Mesenchymal stem cell (in vitro differentiated cells and primary cell): ENCODE measurements around the gene RPS18.

Source experiments
- DNase-seq: peaks from one replicate; pipeline ENCODE4 v3.0.0-alpha.2; 2013
- H2AFZ ChIP-seq: one replicate; pipeline ENCODE4 v1.6.1; 2013; ENCODE audit warnings: low read depth, mild to moderate bottlenecking, control low read depth, inconsistent platforms, low read length, moderate library complexity
- H2AK5ac ChIP-seq: 2 replicates; pipeline ENCODE4 v1.6.1; 2013; ENCODE audit warnings: low read length, moderate library complexity, mild to moderate bottlenecking, inconsistent platforms; ENCODE audit not compliant: severe bottlenecking
- H2BK120ac ChIP-seq: one replicate; pipeline ENCODE4 v1.6.1; 2013; ENCODE audit warnings: low read depth, mild to moderate bottlenecking, inconsistent platforms, low read length, moderate library complexity
- H2BK12ac ChIP-seq, 2 experiments: one replicate each; pipeline ENCODE4 v1.6.1; 2013; ENCODE audit warnings: inconsistent platforms in 2 of 2, low read length in 2 of 2, mild to moderate bottlenecking in 2 of 2, moderate library complexity in 2 of 2, control low read depth in 1 of 2
- H2BK15ac ChIP-seq: one replicate; pipeline ENCODE4 v1.6.1; 2013; ENCODE audit warnings: mild to moderate bottlenecking, low read depth, inconsistent platforms; ENCODE audit not compliant: poor library complexity, severe bottlenecking
- H2BK5ac ChIP-seq: 2 replicates; pipeline ENCODE4 v1.6.1; 2013; ENCODE audit warnings: low read depth, mild to moderate bottlenecking, low read length, control low read depth, inconsistent platforms; ENCODE audit not compliant: poor library complexity, severe bottlenecking
- H3K14ac ChIP-seq, 2 experiments: one replicate each; pipeline ENCODE4 v1.6.1; 2013; ENCODE audit warnings: inconsistent platforms in 2 of 2, low read length in 2 of 2, control low read depth in 1 of 2, mild to moderate bottlenecking in 1 of 2, moderate library complexity in 1 of 2
- H3K18ac ChIP-seq, 2 experiments: one replicate each; pipeline ENCODE4 v1.6.1; 2013; ENCODE audit warnings: inconsistent platforms in 2 of 2, low read length in 2 of 2, control low read depth in 1 of 2, low read depth in 1 of 2, mild to moderate bottlenecking in 1 of 2
- H3K23ac ChIP-seq, 2 experiments: one replicate each; pipeline ENCODE4 v1.6.1; 2013; ENCODE audit warnings: inconsistent platforms in 2 of 2, low read length in 2 of 2, mild to moderate bottlenecking in 2 of 2, moderate library complexity in 2 of 2, control low read depth in 1 of 2
- H3K27ac ChIP-seq: 2 replicates; pipeline ENCODE4 v1.5.1; 2013; ENCODE audit warnings: mild to moderate bottlenecking, moderate library complexity, low read length, control low read depth, inconsistent platforms; ENCODE audit not compliant: poor library complexity, severe bottlenecking
- H3K27me3 ChIP-seq, 2 experiments: 2 replicates each; pipeline versions ENCODE4 v1.6.1 to v1.7.0; 2013; ENCODE audit warnings: low read length in 2 of 2, mild to moderate bottlenecking in 2 of 2, moderate library complexity in 2 of 2, control low read depth in 1 of 2, inconsistent platforms in 1 of 2; ENCODE audit not compliant: control insufficient read depth in 1 of 2, insufficient read depth in 1 of 2
- H3K36me3 ChIP-seq, 2 experiments: 2 replicates each; pipeline versions ENCODE4 v1.6.1 to v1.7.0; 2013; ENCODE audit warnings: low read length in 2 of 2, control low read depth in 1 of 2, inconsistent platforms in 1 of 2, low read depth in 1 of 2, mild to moderate bottlenecking in 1 of 2; ENCODE audit not compliant: insufficient read depth in 2 of 2, control insufficient read depth in 1 of 2
- H3K4ac ChIP-seq, 2 experiments: one replicate each; pipeline ENCODE4 v1.6.1; 2013; ENCODE audit warnings: inconsistent platforms in 2 of 2, low read length in 2 of 2, mild to moderate bottlenecking in 2 of 2, moderate library complexity in 2 of 2, control low read depth in 1 of 2, low read depth in 1 of 2
- H3K4me1 ChIP-seq: 2 replicates; pipeline ENCODE4 v1.6.1; 2013; ENCODE audit warnings: low read depth, low read length, control low read depth; ENCODE audit not compliant: control insufficient read depth, insufficient read depth
- H3K4me2 ChIP-seq: 2 replicates; pipeline ENCODE4 v1.6.1; 2013; ENCODE audit warnings: low read length, mild to moderate bottlenecking, inconsistent platforms; ENCODE audit not compliant: poor library complexity, severe bottlenecking
- H3K4me3 ChIP-seq, 2 experiments: 2 replicates each; pipeline versions ENCODE4 v1.5.1 to v1.7.0; 2013; ENCODE audit warnings: low read length in 2 of 2, mild to moderate bottlenecking in 2 of 2, control low read depth in 1 of 2, low read depth in 1 of 2; ENCODE audit not compliant: insufficient read depth in 1 of 2
- H3K79me1 ChIP-seq: replicated peaks from 2 replicates; pipeline ENCODE4 v1.6.1; 2013; ENCODE audit warnings: mild to moderate bottlenecking, control low read depth, low read length, inconsistent platforms; ENCODE audit not compliant: poor library complexity, severe bottlenecking
- H3K9ac ChIP-seq: 2 replicates; pipeline ENCODE4 v1.7.0; 2013; ENCODE audit warnings: mild to moderate bottlenecking, low read length, moderate library complexity
- H3K9me3 ChIP-seq: 2 replicates; pipeline ENCODE4 v1.7.0; 2013; ENCODE audit warnings: mild to moderate bottlenecking, low read length; ENCODE audit not compliant: control insufficient read depth
- H4K8ac ChIP-seq: one replicate; pipeline ENCODE4 v1.6.1; 2013; ENCODE audit warnings: inconsistent platforms, mild to moderate bottlenecking, low read length, moderate library complexity
- H4K91ac ChIP-seq: one replicate; pipeline ENCODE4 v1.6.1; 2013; ENCODE audit warnings: mild to moderate bottlenecking, low read length, inconsistent platforms
- WGBS: methylation state at CpG from one replicate; pipeline ENCODE4 v1.1.7; 2013; ENCODE audit warnings: mixed read lengths; 5-methylcytosine and 5-hydroxymethylcytosine counted together

RPS18 gene

GRCh38 chr6:33316603-33317418, 44.9 kb downstream of the RPS18 start:
- Histone ChIP-seq H3K27me3 (no peaks in the 10 kb centered on the region), H3K4ac (peak overlapping the region in 1 of 2 experiments; percentile 13), H3K27ac (no peak overlapping the region), H2AK5ac (no peak overlapping the region), H4K91ac (no peak overlapping the region), H3K14ac (no peak overlapping the region), H3K36me3 (peaks cover 38 to 44% of the 10 kb centered on the region in 2 experiments), H2BK120ac (no peak overlapping the region), H2BK12ac (no peak overlapping the region), H3K9ac (peak overlapping the region; percentile 35), H3K4me1 (peaks cover 50% of the 10 kb centered on the region), H2AFZ (no peak overlapping the region), H2BK15ac (no peak overlapping the region), H3K4me3 (peak overlapping the region; percentile 38 to 71), H3K23ac (no peak overlapping the region), H4K8ac (peak overlapping the region; percentile 19), H3K79me1 (peaks cover 23% of the 10 kb centered on the region), H3K4me2 (peak overlapping the region; percentile 59), H3K18ac (no peak overlapping the region), H3K9me3 (no peaks in the 10 kb centered on the region), H2BK5ac (no peak overlapping the region)
- WGBS = 88% methylated on average over 17 of the region's 19 CpGs
- DNase-seq = no peak

DNA sequence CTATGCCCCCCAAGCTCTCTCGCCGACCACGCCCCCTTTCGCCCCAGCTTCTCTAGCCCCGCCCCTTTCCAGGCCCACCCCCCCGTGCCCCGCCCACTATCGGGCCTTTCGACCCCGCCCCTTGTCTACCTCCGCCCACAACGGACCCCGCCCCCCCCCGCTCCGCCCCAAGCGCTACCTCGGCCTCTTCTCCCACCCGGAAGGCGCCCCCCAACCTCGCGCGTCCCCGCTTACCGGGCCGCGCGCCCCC, 45.5 kb downstream of the RPS18 start:
- H3K27ac ChIP-seq = no peak overlapping the region
- H3K18ac ChIP-seq = no peak overlapping the region
- peak overlapping the region; percentile 59 for H3K4me2 ChIP-seq
- no peak overlapping the region for H2BK120ac ChIP-seq
- no peak overlapping the region for H4K91ac ChIP-seq
- H2BK15ac ChIP-seq = no peak overlapping the region
- peaks cover 50% of the 10 kb centered on the region for H3K4me1 ChIP-seq
- no peak overlapping the region for H3K23ac ChIP-seq
- H3K4ac ChIP-seq = no peak overlapping the region
- no peaks in the 10 kb centered on the region for H3K9me3 ChIP-seq
- no peak overlapping the region for H4K8ac ChIP-seq
- H2BK12ac ChIP-seq = no peak overlapping the region
- 2% methylated on average over 12 of the region's 27 CpGs for WGBS
- H3K36me3 ChIP-seq = peaks cover 34 to 44% of the 10 kb centered on the region in 2 experiments
- no peak overlapping the region for H2AFZ ChIP-seq
- H3K79me1 ChIP-seq = peaks cover 23% of the 10 kb centered on the region
- DNase-seq = no peak
- H2AK5ac ChIP-seq = no peak overlapping the region
- peak overlapping the region; percentile 54 to 71 for H3K4me3 ChIP-seq
- H3K14ac ChIP-seq = no peak overlapping the region
- no peak overlapping the region for H2BK5ac ChIP-seq
- H3K9ac ChIP-seq = no peak overlapping the region
- H3K27me3 ChIP-seq = no peaks in the 10 kb centered on the region

GRCh38 chr6:33317669-33318425, 46.0 kb downstream of the RPS18 start, which contains the start of gene ZBTB22:
Gene ZBTB22, minus strand, starts transcription at chr6:33317744. Its CDS starts 828 bp downstream, at chr6:33316916.
- no peaks in the 10 kb centered on the region for H3K27me3 ChIP-seq
- peak within 1 kb of the TSS; percentile 54 to 96 for H3K4me3 ChIP-seq
- H2BK12ac ChIP-seq = no peak within 1 kb of the TSS
- H3K36me3 ChIP-seq = peaks cover 34 to 44% of the 10 kb centered on the region in 2 experiments
- no peak within 1 kb of the TSS for H4K91ac ChIP-seq
- no peak within 1 kb of the TSS for H3K14ac ChIP-seq
- peak within 1 kb of the TSS; percentile 91 for H3K27ac ChIP-seq
- H3K9ac ChIP-seq = peak within 1 kb of the TSS; percentile 96
- no peak within 1 kb of the TSS for H2BK15ac ChIP-seq
- no peak within 1 kb of the TSS for H2BK120ac ChIP-seq
- H3K23ac ChIP-seq = no peak within 1 kb of the TSS
- peak within 1 kb of the TSS; percentile 77 for H3K4me2 ChIP-seq
- H3K4me1 ChIP-seq = peaks cover 47% of the 10 kb centered on the region
- H4K8ac ChIP-seq = peak within 1 kb of the TSS; percentile 19
- no peaks in the 10 kb centered on the region for H3K9me3 ChIP-seq
- peaks cover 23% of the 10 kb centered on the region for H3K79me1 ChIP-seq
- peak within 1 kb of the TSS; percentile 58 for H2BK5ac ChIP-seq
- H3K18ac ChIP-seq = peak within 1 kb of the TSS; percentile 28 to 33
- H2AFZ ChIP-seq = no peak within 1 kb of the TSS
- WGBS = under 1% methylated on average over 44 of the region's 44 CpGs
- peak within 1 kb of the TSS in 1 of 2 experiments; percentile 13 for H3K4ac ChIP-seq
- DNase-seq = peak; percentile 100
- no peak within 1 kb of the TSS for H2AK5ac ChIP-seq

DNA sequence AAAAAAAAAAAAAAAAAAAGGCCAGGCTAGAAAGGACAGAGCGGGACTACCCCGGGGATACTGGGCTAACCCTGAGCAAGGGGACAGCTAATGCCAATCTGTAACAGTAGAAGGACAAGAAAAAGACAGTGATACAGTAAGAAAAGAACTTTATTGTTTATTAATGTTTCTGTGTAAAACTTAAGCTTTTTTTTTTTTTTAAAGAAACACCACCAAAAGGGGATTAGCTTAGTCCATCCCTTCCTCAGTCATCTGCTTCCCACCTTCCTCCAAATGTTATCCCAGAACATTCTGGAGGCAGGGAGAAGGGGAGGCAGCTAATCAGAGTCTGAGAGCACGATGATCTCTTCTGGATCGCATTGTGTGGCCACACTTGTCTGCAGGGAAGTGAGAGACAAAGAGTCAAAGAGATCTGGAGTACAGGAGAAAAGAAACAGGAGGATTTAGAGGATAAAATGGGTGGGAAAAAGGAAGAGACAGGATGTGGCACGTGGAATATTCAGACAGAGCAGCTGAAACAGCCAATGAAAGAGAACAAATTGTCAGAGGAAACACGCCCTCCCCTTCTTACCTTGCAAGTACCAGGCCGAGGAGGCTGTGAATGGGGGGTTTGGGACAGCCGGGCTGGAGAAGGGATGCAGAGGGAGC, 46.7 kb downstream of the RPS18 start:
- no peak overlapping the region for H2BK12ac ChIP-seq
- H3K23ac ChIP-seq = no peak overlapping the region
- H3K4me3 ChIP-seq = peak overlapping the region in 1 of 2 experiments; percentile 96
- no peak overlapping the region for H3K4ac ChIP-seq
- no peak overlapping the region for H2BK5ac ChIP-seq
- H3K4me1 ChIP-seq = peaks cover 48% of the 10 kb centered on the region
- H3K9me3 ChIP-seq = no peaks in the 10 kb centered on the region
- H2BK15ac ChIP-seq = no peak overlapping the region
- H2AK5ac ChIP-seq = no peak overlapping the region
- H3K14ac ChIP-seq = peak overlapping the region in 1 of 2 experiments; percentile 9
- H3K9ac ChIP-seq = peak overlapping the region; percentile 96
- no peak overlapping the region for H3K18ac ChIP-seq
- no peak overlapping the region for H2BK120ac ChIP-seq
- no peak for DNase-seq
- H3K36me3 ChIP-seq = peaks cover 34 to 44% of the 10 kb centered on the region in 2 experiments
- H3K27ac ChIP-seq = peak overlapping the region; percentile 57
- H2AFZ ChIP-seq = no peak overlapping the region
- H3K79me1 ChIP-seq = peaks cover 23% of the 10 kb centered on the region
- WGBS = 77% methylated on average over 7 of the region's 8 CpGs
- peak overlapping the region; percentile 77 for H3K4me2 ChIP-seq
- H3K27me3 ChIP-seq = no peaks in the 10 kb centered on the region
- H4K8ac ChIP-seq = no peak overlapping the region
- no peak overlapping the region for H4K91ac ChIP-seq
